ENCODE data around the gene CARD11. TPM values are rescaled to one million over a fixed set of nuclear protein-coding genes. Genes with fewer than 3 reads are reported as not detected.

Gene CARD11
- total RNA-seq, 1 donor from 2014 or later: 1.7 TPM

DNA sequence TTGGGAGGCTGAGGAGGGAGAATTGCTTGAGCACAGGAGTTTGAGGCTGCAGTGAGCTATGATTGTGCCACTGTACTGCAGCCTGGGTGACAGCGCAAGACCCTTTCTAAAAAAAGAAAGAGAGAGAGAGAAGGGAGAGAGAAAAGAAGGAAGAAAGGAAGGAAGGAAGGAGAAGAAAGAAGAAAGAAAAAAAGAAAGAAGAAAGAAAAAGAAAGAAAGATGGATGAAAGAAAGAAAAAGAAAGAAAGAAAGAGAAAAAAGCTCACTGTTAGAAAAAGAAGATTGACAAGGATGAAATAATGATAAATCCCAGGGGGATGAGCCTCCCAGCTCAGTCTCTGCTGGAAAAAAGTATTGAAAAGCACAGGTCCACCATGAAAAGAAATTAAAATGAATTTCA lies 22.8 kb upstream of the CARD11 start:
- Mint-ChIP-seq H3K27ac (ENCODE audit: unreplicated experiment) (no peak overlapping the region), H3K4me1 (ENCODE audit: low read depth) (no peaks in the 10 kb centered on the region), H3K9me3 (ENCODE audit: low read depth) (peaks cover 6% of the 10 kb centered on the region), H3K27me3 (ENCODE audit: low read depth) (peaks cover 28% of the 10 kb centered on the region), H3K36me3 (ENCODE audit: low read depth) (no peaks in the 10 kb centered on the region), H3K4me3 (ENCODE audit: unreplicated experiment) (no peak overlapping the region)
- no peak for DNase-seq (ENCODE audit: low spot score)
- TF ChIP-seq, protein P1, sequence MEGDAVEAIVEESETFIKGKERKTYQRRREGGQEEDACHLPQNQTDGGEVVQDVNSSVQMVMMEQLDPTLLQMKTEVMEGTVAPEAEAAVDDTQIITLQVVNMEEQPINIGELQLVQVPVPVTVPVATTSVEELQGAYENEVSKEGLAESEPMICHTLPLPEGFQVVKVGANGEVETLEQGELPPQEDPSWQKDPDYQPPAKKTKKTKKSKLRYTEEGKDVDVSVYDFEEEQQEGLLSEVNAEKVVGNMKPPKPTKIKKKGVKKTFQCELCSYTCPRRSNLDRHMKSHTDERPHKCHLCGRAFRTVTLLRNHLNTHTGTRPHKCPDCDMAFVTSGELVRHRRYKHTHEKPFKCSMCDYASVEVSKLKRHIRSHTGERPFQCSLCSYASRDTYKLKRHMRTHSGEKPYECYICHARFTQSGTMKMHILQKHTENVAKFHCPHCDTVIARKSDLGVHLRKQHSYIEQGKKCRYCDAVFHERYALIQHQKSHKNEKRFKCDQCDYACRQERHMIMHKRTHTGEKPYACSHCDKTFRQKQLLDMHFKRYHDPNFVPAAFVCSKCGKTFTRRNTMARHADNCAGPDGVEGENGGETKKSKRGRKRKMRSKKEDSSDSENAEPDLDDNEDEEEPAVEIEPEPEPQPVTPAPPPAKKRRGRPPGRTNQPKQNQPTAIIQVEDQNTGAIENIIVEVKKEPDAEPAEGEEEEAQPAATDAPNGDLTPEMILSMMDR (IDR thresholded peaks at IDR 0.05): no peak

- Mint-ChIP-seq H3K4me1 (ENCODE audit: low read depth) (no peaks in the 10 kb centered on the region), H3K4me3 (ENCODE audit: unreplicated experiment) (no peak overlapping the region), H3K27ac (ENCODE audit: unreplicated experiment) (no peak overlapping the region), H3K27me3 (ENCODE audit: low read depth) (peaks cover 31% of the 10 kb centered on the region), H3K9me3 (ENCODE audit: low read depth) (peaks cover 6% of the 10 kb centered on the region), H3K36me3 (ENCODE audit: low read depth) (no peaks in the 10 kb centered on the region)
- TF ChIP-seq, protein P1 (IDR thresholded peaks at IDR 0.05): peak; percentile 70
- DNase-seq (ENCODE audit: low spot score): no peak
These were observed 22.1 kb upstream of the CARD11 start for GRCh38 chr7:3065724-3066143.

- H3K27me3 Mint-ChIP-seq (ENCODE audit: low read depth): peaks cover 42% of the 10 kb centered on the region
- H3K9me3 Mint-ChIP-seq (ENCODE audit: low read depth): peaks cover 10% of the 10 kb centered on the region
- H3K4me1 Mint-ChIP-seq (ENCODE audit: low read depth): no peaks in the 10 kb centered on the region
- TF ChIP-seq, protein P1 (IDR thresholded peaks at IDR 0.05): no peak
- no peak for DNase-seq (ENCODE audit: low spot score)
- no peak overlapping the region for H3K4me3 Mint-ChIP-seq (ENCODE audit: unreplicated experiment)
- H3K36me3 Mint-ChIP-seq (ENCODE audit: low read depth): peaks cover 3% of the 10 kb centered on the region
- H3K27ac Mint-ChIP-seq (ENCODE audit: unreplicated experiment): no peak overlapping the region
These were observed 20.4 kb upstream of the CARD11 start for GRCh38 chr7:3064067-3064466.

DNA sequence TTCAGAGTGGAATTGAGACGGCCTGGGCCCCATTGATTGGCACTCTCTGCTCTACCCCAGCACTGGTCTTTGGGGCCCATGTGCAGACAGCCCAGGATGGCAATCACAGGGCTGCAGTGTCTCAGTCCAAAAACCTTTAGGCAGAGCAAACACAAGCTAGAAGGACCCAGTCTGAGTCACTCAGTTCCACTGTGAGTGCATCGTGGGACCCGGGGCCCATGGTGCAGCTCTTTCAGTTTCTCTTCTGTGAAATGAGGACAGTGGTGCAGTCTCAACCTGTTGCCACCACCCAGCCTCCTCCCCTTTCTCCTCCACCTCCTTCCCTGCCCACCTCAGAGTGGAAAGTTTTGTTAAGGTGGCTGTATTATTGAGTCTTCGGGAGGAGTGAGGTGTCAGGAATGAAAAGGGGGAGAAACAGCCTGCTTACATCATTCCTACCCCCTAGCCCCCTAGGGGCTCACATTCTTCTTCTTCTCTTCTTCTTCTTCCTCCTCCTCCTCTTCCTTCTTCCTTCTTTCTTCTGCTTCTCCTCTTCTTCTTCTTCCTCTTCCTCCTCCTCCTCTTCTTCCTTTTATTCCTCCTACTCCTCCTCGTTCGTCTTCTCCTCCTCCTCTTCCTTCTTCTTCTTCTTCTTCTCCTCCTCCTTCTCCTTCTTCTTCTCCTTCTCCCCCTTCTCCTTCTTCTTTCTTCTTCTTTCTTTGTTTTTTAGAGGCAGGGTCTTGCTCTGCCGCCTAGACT lies 19.5 kb upstream of the CARD11 start:
- TF ChIP-seq, protein P1 (IDR thresholded peaks at IDR 0.05): no peak
- Mint-ChIP-seq H3K27ac (ENCODE audit: unreplicated experiment) (no peak overlapping the region), H3K36me3 (ENCODE audit: low read depth) (peaks cover 3% of the 10 kb centered on the region), H3K9me3 (ENCODE audit: low read depth) (peaks cover 10% of the 10 kb centered on the region), H3K4me3 (ENCODE audit: unreplicated experiment) (no peak overlapping the region), H3K27me3 (ENCODE audit: low read depth) (peaks cover 38% of the 10 kb centered on the region), H3K4me1 (ENCODE audit: low read depth) (no peaks in the 10 kb centered on the region)
- DNase-seq (ENCODE audit: low spot score): no peak

GRCh38 chr7:3057066-3057420 lies 13.4 kb upstream of the CARD11 start:
- Mint-ChIP-seq H3K27me3 (ENCODE audit: low read depth) (peaks cover 46% of the 10 kb centered on the region), H3K4me3 (ENCODE audit: unreplicated experiment) (no peak overlapping the region), H3K36me3 (ENCODE audit: low read depth) (peaks cover 3% of the 10 kb centered on the region), H3K9me3 (ENCODE audit: low read depth) (peaks cover 13% of the 10 kb centered on the region), H3K4me1 (ENCODE audit: low read depth) (no peaks in the 10 kb centered on the region), H3K27ac (ENCODE audit: unreplicated experiment) (no peak overlapping the region)
- DNase-seq (ENCODE audit: low spot score): no peak
- TF ChIP-seq, protein P1 (IDR thresholded peaks at IDR 0.05): no peak

All from chondrocyte (in vitro differentiated cells).